Panc1 (cell line): ENCODE measurements around the gene PXN. TPM values are rescaled to one million over a fixed set of nuclear protein-coding genes. Genes with fewer than 3 reads are reported as not detected.

Experiments used
- ATAC-seq: fragments of 200-7000 bp; cut with Tn5 transposase; 2 replicates; pipeline ENCODE4 v1.9.1; 2020; ENCODE audit warnings: mild to moderate bottlenecking, moderate library complexity
- BruUV-seq: library from RNA; stranded (reverse); fragments of 400-500 nt; replicated peaks from 2 replicates; lab custom pipeline; 2021; lab: Mats Ljungman, UMichigan
- CTCF ChIA-PET: fragments of 300-600 bp; sonication (Branson Sonifier 250); formaldehyde crosslinking; loops from one replicate; lab custom pipeline; 2022; ENCODE audit warnings: antibody characterized with exemption; lab: Charles Lee
- POLR2A ChIA-PET: fragments of 300-600 bp; sonication (Branson Sonifier 250); formaldehyde crosslinking; loops from one replicate; lab custom pipeline; 2022; ENCODE audit warnings: antibody characterized with exemption; lab: Charles Lee
- DNase-seq: peaks from one replicate; pipeline ENCODE4 v3.0.0-alpha.2; 2010; ENCODE audit warnings: low read depth, low spot score
- H3K27ac ChIP-seq: 2 replicates; pipeline ENCODE4 v1.5.1; 2011; ENCODE audit warnings: mild to moderate bottlenecking, low read length, inconsistent platforms
- H3K27me3 ChIP-seq: fragments of 200-500 bp; sonication (Bioruptor generic); 2 replicates; pipeline ENCODE4 v1.6.0; 2014; ENCODE audit warnings: low read length, inconsistent platforms; ENCODE audit not compliant: control insufficient read depth, insufficient read depth
- H3K36me3 ChIP-seq: fragments of 200-500 bp; sonication (Bioruptor generic); 2 replicates; pipeline ENCODE4 v1.5.1; 2014; ENCODE audit warnings: inconsistent platforms, mild to moderate bottlenecking, low read length, moderate library complexity; ENCODE audit not compliant: control insufficient read depth, insufficient read depth
- H3K4me1 ChIP-seq: 2 replicates; pipeline ENCODE4 v1.5.1; 2011; ENCODE audit warnings: inconsistent platforms, mild to moderate bottlenecking, low read length, moderate library complexity; ENCODE audit not compliant: control insufficient read depth, insufficient read depth
- H3K4me3 ChIP-seq, 2 experiments: 2 replicates each; pipeline ENCODE4 v1.5.1; 2011 to 2012; ENCODE audit warnings: low read depth in 2 of 2, low read length in 2 of 2, mild to moderate bottlenecking in 2 of 2, inconsistent platforms in 1 of 2, moderate library complexity in 1 of 2
- H3K9me3 ChIP-seq: fragments of 200-500 bp; sonication (Bioruptor generic); 2 replicates; pipeline ENCODE4 v1.5.1; 2014; ENCODE audit warnings: low read depth, mild to moderate bottlenecking, inconsistent platforms, low read length, moderate library complexity; ENCODE audit not compliant: control insufficient read depth, insufficient read depth
- CTCF ChIP-seq: fragments of 450-650 bp; IDR thresholded peaks from 2 replicates; pipeline ENCODE4 v1.5.1; 2017; ENCODE audit warnings: mild to moderate bottlenecking
- POLR2AphosphoS5 ChIP-seq: IDR thresholded peaks from 2 replicates; pipeline ENCODE4 v1.6.1; 2012; ENCODE audit warnings: mild to moderate bottlenecking, low read depth, low read length, moderate library complexity
- REST ChIP-seq, 2 experiments: IDR thresholded peaks; 2 replicates each; pipeline ENCODE4 v1.6.1; 2011 to 2012; ENCODE audit warnings: low read depth in 2 of 2, control low read depth in 1 of 2, low read length in 1 of 2, mild to moderate bottlenecking in 1 of 2, moderate library complexity in 1 of 2; ENCODE audit not compliant: insufficient read depth in 1 of 2
- SIN3A ChIP-seq: IDR thresholded peaks from 2 replicates; pipeline ENCODE4 v1.6.1; 2012; ENCODE audit warnings: low read depth, mild to moderate bottlenecking, low read length, moderate library complexity, borderline replicate concordance; ENCODE audit not compliant: insufficient read depth
- TCF7L2 ChIP-seq: IDR thresholded peaks from 2 replicates; pipeline ENCODE4 v1.6.1; 2011; ENCODE audit warnings: mild to moderate bottlenecking, low read depth, low read length, inconsistent platforms
- in situ Hi-C: cut with HindIII; loops from 2 replicates; pipeline ENCODE4 v1.10.0; 2016; ENCODE audit warnings: low sequenced_read_pairs, low pct_unique_long_range_greater_than_20kb
- intact Hi-C: fragments of 100-400 bp; cut with micrococcal nuclease; formaldehyde crosslinking; loops from one replicate; pipeline ENCODE4 v1.10.0; 2022; ENCODE audit not compliant: unreplicated experiment
- total RNA-seq: library from RNA; stranded (reverse); gene quantifications from one replicate; pipeline ENCODE4 v1.2.1, GENCODE V29; 2021; ENCODE audit not compliant: unreplicated experiment

Gene PXN
- total RNA-seq, 1 experiment from 2014 or later, result 484 TPM

GRCh38 chr12:120181991-120182631 lies 83.4 kb downstream of the PXN start:
- CTCF ChIA-PET, result interaction anchor here (0.7 kb wide), 1 partner anchor 39 kb away, joined by 7 read pairs; no protein-coding TSS in a partner anchor
- no peaks in the 10 kb centered on the region for H3K9me3 ChIP-seq
- in situ Hi-C loops (no loop called here), intact Hi-C loops (no loop called here)
- peaks cover 8% of the 10 kb centered on the region for H3K36me3 ChIP-seq
- POLR2A ChIA-PET, result interaction anchor here (0.5 to 0.6 kb wide), 2 partner anchors 109 to 164 kb away, joined by 3 to 14 read pairs; no protein-coding TSS in a partner anchor
- no peaks in the 10 kb centered on the region for H3K4me1 ChIP-seq
- no TSS peak for BruUV-seq
- TF ChIP-seq TCF7L2, result no peak
- no peak for TF ChIP-seq SIN3A
- no peak for TF ChIP-seq CTCF
- TF ChIP-seq POLR2AphosphoS5, result no peak
- TF ChIP-seq REST (IDR thresholded peaks at IDR 0.05; ENCODE audit: insufficient read depth in 1 of 2, low read depth in 2 of 2, low read length in 1 of 2), result no peak
- ATAC-seq (peak; percentile 54), DNase-seq (no peak)
- H3K27me3 ChIP-seq, result no peaks in the 10 kb centered on the region
- no peak overlapping the region for H3K27ac ChIP-seq
- no peak overlapping the region for H3K4me3 ChIP-seq

GRCh38 chr12:120180975-120181374 lies 84.6 kb downstream of the PXN start:
- Histone ChIP-seq H3K4me3 (no peak overlapping the region), H3K4me1 (no peaks in the 10 kb centered on the region), H3K36me3 (peaks cover 8% of the 10 kb centered on the region), H3K27me3 (no peaks in the 10 kb centered on the region), H3K27ac (no peak overlapping the region), H3K9me3 (no peaks in the 10 kb centered on the region)
- ChIA-PET CTCF (no interaction called here), POLR2A (no interaction called here)
- intact Hi-C loops, result no loop called here
- ATAC-seq (0 out of 2 replicates have a peak, but pooled peaks have one; percentile 44), DNase-seq (no peak)
- TF ChIP-seq SIN3A (no peak), TCF7L2 (no peak), CTCF (no peak), POLR2AphosphoS5 (no peak), REST (IDR thresholded peaks at IDR 0.05; ENCODE audit: insufficient read depth in 1 of 2, low read depth in 2 of 2, low read length in 1 of 2) (no peak)
- in situ Hi-C loops, result no loop called here
- BruUV-seq, result no TSS peak
